K562 (cell line): ENCODE results near the gene UNC45A. TPM values are rescaled to one million over a fixed set of nuclear protein-coding genes. Genes with fewer than 3 reads are reported as not detected.

Experiments
- BRD9 ChIP-seq: fragments of 450-650 bp; IDR thresholded peaks from 2 replicates; pipeline ENCODE4 v1.6.1; 2018; ENCODE audit warnings: low read depth; ENCODE audit not compliant: partially characterized antibody
- E4F1 ChIP-seq: fragments of 250-450 bp; sonication (Bioruptor Pico); IDR thresholded peaks from 2 replicates; pipeline ENCODE4 v1.5.0; 2021; ENCODE audit warnings: mild to moderate bottlenecking, borderline replicate concordance
- GABPB1 ChIP-seq: sonication (generic); formaldehyde crosslinking; IDR thresholded peaks from 2 replicates; pipeline ENCODE4 v1.8.0; 2022; ENCODE audit warnings: mild to moderate bottlenecking, missing genetic modification reagents
- KLF13 ChIP-seq: fragments of 450-650 bp; IDR thresholded peaks from 2 replicates; pipeline ENCODE4 v1.6.1; 2016; ENCODE audit warnings: missing genetic modification characterization, low read depth, mild to moderate bottlenecking, missing compliant biosample characterization, moderate library complexity, borderline replicate concordance
- KLF6 ChIP-seq: fragments of 250-450 bp; sonication (Bioruptor Pico); IDR thresholded peaks from 2 replicates; pipeline ENCODE4 v1.4.0; 2020; ENCODE audit warnings: mild to moderate bottlenecking, moderate library complexity, borderline replicate concordance
- LARP7 ChIP-seq: fragments of 450-650 bp; IDR thresholded peaks from 2 replicates; pipeline ENCODE4 v1.6.1; 2016
- MCM2 ChIP-seq: fragments of 450-650 bp; IDR thresholded peaks from 2 replicates; pipeline ENCODE4 v1.6.1; 2017; ENCODE audit warnings: low read depth, mild to moderate bottlenecking
- MTF1 ChIP-seq: fragments of 250-450 bp; sonication (Bioruptor Pico); IDR thresholded peaks from 2 replicates; pipeline ENCODE4 v1.9.0; 2021; ENCODE audit warnings: moderate library complexity, mild to moderate bottlenecking, inconsistent platforms, borderline replicate concordance
- RBM22 ChIP-seq: fragments of 200-400 bp; formaldehyde crosslinking; IDR thresholded peaks from 2 replicates; pipeline ENCODE4 v1.6.1; 2018; ENCODE audit warnings: low read length, low read depth; ENCODE audit not compliant: poor library complexity, severe bottlenecking
- SREBF2 ChIP-seq: sonication (generic); formaldehyde crosslinking; IDR thresholded peaks from 2 replicates; pipeline ENCODE4 v1.4.0; 2020; ENCODE audit warnings: mild to moderate bottlenecking, missing genetic modification reagents
- TGIF2 ChIP-seq: sonication (generic); formaldehyde crosslinking; IDR thresholded peaks from 2 replicates; pipeline ENCODE4 v1.8.1; 2022; ENCODE audit warnings: mild to moderate bottlenecking, missing genetic modification reagents, moderate library complexity
- THAP7 ChIP-seq: fragments of 250-450 bp; sonication (Bioruptor Pico); IDR thresholded peaks from 2 replicates; pipeline ENCODE4 v1.5.0; 2021
- ZFP36 ChIP-seq: fragments of 150-350 bp; IDR thresholded peaks from 2 replicates; pipeline ENCODE4 v1.6.1; 2018; ENCODE audit warnings: low read length, low read depth; ENCODE audit not compliant: partially characterized antibody
- ZSCAN29 ChIP-seq: fragments of 450-650 bp; IDR thresholded peaks from 2 replicates; pipeline ENCODE4 v1.6.1; 2017
- polyA plus RNA-seq, 8 experiments: library from polyadenylated mRNA; depleted of rRNA in 4 of 8; stranded (reverse) in 5 of 8; unstranded in 3 of 8; fragments of >200 nt; fragmentation: Nextera tagmentation in 2 of 8; fragmentation: Illumina TruSeq in 1 of 8; extraction: Ambion mirVana in 2 of 8; extraction: Trizol in 1 of 8; gene quantifications; 2 replicates each; pipeline versions ENCODE4 v1.2.1 to v1.2.3, GENCODE V29; 2011 to 2014; ENCODE audit warnings: inconsistent platforms in 1 of 8, missing spikeins in 1 of 8
- total RNA-seq, 7 experiments: library from RNA; depleted of rRNA in 6 of 7; stranded (reverse); fragments of >200 nt in 6 of 7; fragmentation: Illumina TruSeq in 2 of 7; extraction: Trizol in 2 of 7; gene quantifications; 2 replicates each; pipeline versions ENCODE4 v1.2.1 to v1.2.3, GENCODE V29; 2011 to 2021; ENCODE audit warnings: low replicate concordance in 1 of 7
- TF ChIP-seq, protein P1 (sequence below): fragments of 450-650 bp; formaldehyde crosslinking; IDR thresholded peaks from 2 replicates; pipeline ENCODE4 v1.4.0; 2020; ENCODE audit warnings: mild to moderate bottlenecking, moderate library complexity
- TF ChIP-seq, protein P2 (sequence below): fragments of 250-450 bp; sonication (Bioruptor Pico); IDR thresholded peaks from 2 replicates; pipeline ENCODE4 v1.8.0; 2022; ENCODE audit warnings: moderate library complexity, mild to moderate bottlenecking, inconsistent platforms
- TF ChIP-seq, protein P3 (sequence below): fragments of 250-450 bp; sonication (Bioruptor Pico); IDR thresholded peaks from 2 replicates; pipeline ENCODE4 v1.4.0; 2020; ENCODE audit warnings: mild to moderate bottlenecking, moderate library complexity

Gene UNC45A
- total and polyA plus RNA-seq, 9 of the 15 experiments (the other 6 are each of a cell fraction or from before 2014, with no cell fraction given), result 22.4 to 79.3 (median 43.7) TPM

- no peak for TF ChIP-seq GABPB1 (CRISPR knock-in tag)
- TF ChIP-seq E4F1 (CRISPR knock-in tag), result no peak
- no peak for TF ChIP-seq SREBF2 (CRISPR knock-in tag)
- TF ChIP-seq KLF13 (tag), result 0 out of 2 replicates have a peak, but pooled peaks have one; percentile 7
- TF ChIP-seq RBM22, result peak; percentile 11
- no peak for TF ChIP-seq ZFP36
- TF ChIP-seq TGIF2 (CRISPR knock-in tag), result 0 out of 2 replicates have a peak, but pooled peaks have one; percentile 70
- TF ChIP-seq KLF6 (CRISPR knock-in tag), result no peak
- peak; percentile 39; the same call in 1 of the 2 replicates for TF ChIP-seq ZSCAN29
- peak; percentile 39 for TF ChIP-seq BRD9
- TF ChIP-seq, protein P1, sequence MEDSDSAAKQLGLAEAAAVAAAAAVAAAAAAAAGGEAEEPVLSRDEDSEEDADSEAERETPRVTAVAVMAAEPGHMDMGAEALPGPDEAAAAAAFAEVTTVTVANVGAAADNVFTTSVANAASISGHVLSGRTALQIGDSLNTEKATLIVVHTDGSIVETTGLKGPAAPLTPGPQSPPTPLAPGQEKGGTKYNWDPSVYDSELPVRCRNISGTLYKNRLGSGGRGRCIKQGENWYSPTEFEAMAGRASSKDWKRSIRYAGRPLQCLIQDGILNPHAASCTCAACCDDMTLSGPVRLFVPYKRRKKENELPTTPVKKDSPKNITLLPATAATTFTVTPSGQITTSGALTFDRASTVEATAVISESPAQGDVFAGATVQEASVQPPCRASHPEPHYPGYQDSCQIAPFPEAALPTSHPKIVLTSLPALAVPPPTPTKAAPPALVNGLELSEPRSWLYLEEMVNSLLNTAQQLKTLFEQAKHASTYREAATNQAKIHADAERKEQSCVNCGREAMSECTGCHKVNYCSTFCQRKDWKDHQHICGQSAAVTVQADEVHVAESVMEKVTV (CRISPR knock-in tag), result no peak
- 0 out of 2 replicates have a peak, but pooled peaks have one; percentile 78 for TF ChIP-seq THAP7 (CRISPR knock-in tag)
- TF ChIP-seq, protein P2, sequence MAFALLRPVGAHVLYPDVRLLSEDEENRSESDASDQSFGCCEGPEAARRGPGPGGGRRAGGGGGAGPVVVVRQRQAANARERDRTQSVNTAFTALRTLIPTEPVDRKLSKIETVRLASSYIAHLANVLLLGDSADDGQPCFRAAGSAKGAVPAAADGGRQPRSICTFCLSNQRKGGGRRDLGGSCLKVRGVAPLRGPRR, result no peak
- TF ChIP-seq, protein P3, sequence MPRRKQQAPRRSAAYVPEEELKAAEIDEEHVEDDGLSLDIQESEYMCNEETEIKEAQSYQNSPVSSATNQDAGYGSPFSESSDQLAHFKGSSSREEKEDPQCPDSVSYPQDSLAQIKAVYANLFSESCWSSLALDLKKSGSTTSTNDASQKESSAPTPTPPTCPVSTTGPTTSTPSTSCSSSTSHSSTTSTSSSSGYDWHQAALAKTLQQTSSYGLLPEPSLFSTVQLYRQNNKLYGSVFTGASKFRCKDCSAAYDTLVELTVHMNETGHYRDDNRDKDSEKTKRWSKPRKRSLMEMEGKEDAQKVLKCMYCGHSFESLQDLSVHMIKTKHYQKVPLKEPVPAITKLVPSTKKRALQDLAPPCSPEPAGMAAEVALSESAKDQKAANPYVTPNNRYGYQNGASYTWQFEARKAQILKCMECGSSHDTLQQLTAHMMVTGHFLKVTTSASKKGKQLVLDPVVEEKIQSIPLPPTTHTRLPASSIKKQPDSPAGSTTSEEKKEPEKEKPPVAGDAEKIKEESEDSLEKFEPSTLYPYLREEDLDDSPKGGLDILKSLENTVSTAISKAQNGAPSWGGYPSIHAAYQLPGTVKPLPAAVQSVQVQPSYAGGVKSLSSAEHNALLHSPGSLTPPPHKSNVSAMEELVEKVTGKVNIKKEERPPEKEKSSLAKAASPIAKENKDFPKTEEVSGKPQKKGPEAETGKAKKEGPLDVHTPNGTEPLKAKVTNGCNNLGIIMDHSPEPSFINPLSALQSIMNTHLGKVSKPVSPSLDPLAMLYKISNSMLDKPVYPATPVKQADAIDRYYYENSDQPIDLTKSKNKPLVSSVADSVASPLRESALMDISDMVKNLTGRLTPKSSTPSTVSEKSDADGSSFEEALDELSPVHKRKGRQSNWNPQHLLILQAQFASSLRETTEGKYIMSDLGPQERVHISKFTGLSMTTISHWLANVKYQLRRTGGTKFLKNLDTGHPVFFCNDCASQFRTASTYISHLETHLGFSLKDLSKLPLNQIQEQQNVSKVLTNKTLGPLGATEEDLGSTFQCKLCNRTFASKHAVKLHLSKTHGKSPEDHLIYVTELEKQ (CRISPR knock-in tag), result no peak
- 0 out of 2 replicates have a peak, but pooled peaks have one; percentile 44 for TF ChIP-seq LARP7
- no peak for TF ChIP-seq MCM2
- no peak for TF ChIP-seq MTF1 (CRISPR knock-in tag)
- TF ChIP-seq, all 486 proteins: peak for 24
These were observed 59.0 kb downstream of the UNC45A start (continued) for GRCh38 chr15:90994059-90994416.
